SK-N-MC (cell line): ENCODE measurements around the gene PSMD5.
"Not testable (repeated sequence)": the region's sequence is repeated elsewhere in the genome, so short reads cannot be mapped to it uniquely, and the experiment has no call there.

Experiments
- DNase-seq: peaks from one replicate; pipeline ENCODE4 v3.0.0-alpha.2; 2011; ENCODE audit warnings: low read depth, low spot score
- H3K27ac ChIP-seq: fragments of 200-600 bp; sonication (generic); 2 replicates; pipeline ENCODE4 v1.5.1; 2016; ENCODE audit warnings: mixed run types
- H3K36me3 ChIP-seq: fragments of 200-600 bp; sonication (generic); 2 replicates; pipeline ENCODE4 v1.6.1; 2017; ENCODE audit warnings: antibody characterized with exemption, low read length, mixed read lengths; ENCODE audit not compliant: insufficient read depth
- H3K4me3 ChIP-seq: fragments of 200-600 bp; sonication (generic); 2 replicates; pipeline ENCODE4 v1.5.1; 2016
- H3K9ac ChIP-seq: fragments of 200-600 bp; sonication (generic); 2 replicates; pipeline ENCODE4 v1.8.0; 2017; ENCODE audit warnings: mixed run types, mixed read lengths; ENCODE audit not compliant: insufficient read length
- H3K9me3 ChIP-seq: fragments of 200-600 bp; sonication (generic); 2 replicates; pipeline ENCODE4 v1.6.1; 2017; ENCODE audit warnings: low read depth, mild to moderate bottlenecking, antibody characterized with exemption, low read length, moderate library complexity, mixed read lengths
- EZH2 ChIP-seq: fragments of 200-600 bp; sonication (generic); IDR thresholded peaks from one replicate; pipeline ENCODE4 v1.6.1; 2017; ENCODE audit warnings: antibody characterized with exemption
- FOXP2 ChIP-seq: optimal IDR thresholded peaks from 2 replicates; pipeline ENCODE3; 2011; ENCODE audit warnings: mild to moderate bottlenecking, moderate library complexity; ENCODE audit not compliant: insufficient read depth; ENCODE audit errors: extremely low read length, control extremely low read depth
- POLR2AphosphoS5 ChIP-seq: IDR thresholded peaks from 2 replicates; pipeline ENCODE4 v1.6.1; 2012; ENCODE audit warnings: mild to moderate bottlenecking, low read depth, low read length, borderline replicate concordance

PSMD5 gene

GRCh38 chr9:120815075-120815474, 27.6 kb downstream of the PSMD5 start:
- Histone ChIP-seq H3K4me3 (no peak overlapping the region), H3K9ac (no peak overlapping the region), H3K27ac (no peak overlapping the region), H3K36me3 (no peaks in the 10 kb centered on the region), H3K9me3 (no peaks in the 10 kb centered on the region)
- DNase-seq: no peak
- no peak for TF ChIP-seq POLR2AphosphoS5
- no peak for TF ChIP-seq FOXP2
- no peak for TF ChIP-seq EZH2

GRCh38 chr9:120808931-120809330, 33.8 kb downstream of the PSMD5 start:
- DNase-seq: no peak
- H3K9me3 ChIP-seq: 0 out of 2 replicates have a peak, but pooled peaks cover 2% of the 10 kb centered on the region
- no peak for TF ChIP-seq FOXP2
- no peak for TF ChIP-seq POLR2AphosphoS5
- no peak for TF ChIP-seq EZH2
- no peak overlapping the region for H3K27ac ChIP-seq
- no peak overlapping the region for H3K9ac ChIP-seq
- H3K36me3 ChIP-seq: no peaks in the 10 kb centered on the region
- no peak overlapping the region for H3K4me3 ChIP-seq

- no peak overlapping the region for H3K27ac ChIP-seq
- H3K9me3 ChIP-seq: 0 out of 2 replicates have a peak, but pooled peaks cover 2% of the 10 kb centered on the region
- no peak overlapping the region for H3K4me3 ChIP-seq
- no peak for TF ChIP-seq POLR2AphosphoS5
- DNase-seq: no peak
- H3K9ac ChIP-seq: no peak overlapping the region
- H3K36me3 ChIP-seq: no peaks in the 10 kb centered on the region
Observed at GRCh38 chr9:120807607-120808379, 34.9 kb downstream of the PSMD5 start.

GRCh38 chr9:120804784-120805363, 37.8 kb downstream of the PSMD5 start:
- not testable (repeated sequence) for H3K9ac ChIP-seq, H3K9me3 ChIP-seq, DNase-seq, H3K36me3 ChIP-seq, H3K27ac ChIP-seq, H3K4me3 ChIP-seq

GRCh38 chr9:120801441-120801840, 41.3 kb downstream of the PSMD5 start:
- no peak overlapping the region for H3K27ac ChIP-seq
- H3K4me3 ChIP-seq: no peak overlapping the region
- no peak overlapping the region for H3K9ac ChIP-seq
- no peaks in the 10 kb centered on the region for H3K36me3 ChIP-seq
- DNase-seq: no peak
- no peaks in the 10 kb centered on the region for H3K9me3 ChIP-seq
- TF ChIP-seq EZH2: no peak
- TF ChIP-seq POLR2AphosphoS5: no peak
- TF ChIP-seq FOXP2: no peak

- peak; percentile 97 for TF ChIP-seq POLR2AphosphoS5
- TF ChIP-seq FOXP2: peak; percentile 79
- no peak for TF ChIP-seq EZH2
- no peaks in the 10 kb centered on the region for H3K9me3 ChIP-seq
- DNase-seq: peak; percentile 5
- H3K36me3 ChIP-seq: peaks cover 16% of the 10 kb centered on the region
- H3K27ac ChIP-seq: peak within 1 kb of the TSS; percentile 74
- H3K9ac ChIP-seq: peak within 1 kb of the TSS; percentile 99
- peak within 1 kb of the TSS; percentile 99 for H3K4me3 ChIP-seq
Observed at GRCh38 chr9:120792898-120793765, 49.6 kb downstream of the PSMD5 start, which contains the start of gene FBXW2. Gene FBXW2 (minus strand): TSS chr9:120793416. CDS start chr9:120788258, 5,158 bp downstream.

- H3K36me3 ChIP-seq: peaks cover 33% of the 10 kb centered on the region
- H3K9ac ChIP-seq: no peak overlapping the region
- DNase-seq: no peak
- no peak for TF ChIP-seq FOXP2
- TF ChIP-seq EZH2: no peak
- H3K27ac ChIP-seq: no peak overlapping the region
- no peaks in the 10 kb centered on the region for H3K9me3 ChIP-seq
- H3K4me3 ChIP-seq: no peak overlapping the region
Observed at GRCh38 chr9:120791161-120791560, 51.6 kb downstream of the PSMD5 start.

GRCh38 chr9:120787933-120788332, 54.8 kb downstream of the PSMD5 start:
- Histone ChIP-seq H3K36me3 (peaks cover 44% of the 10 kb centered on the region), H3K9ac (no peak overlapping the region), H3K27ac (no peak overlapping the region), H3K9me3 (no peaks in the 10 kb centered on the region), H3K4me3 (no peak overlapping the region)
- DNase-seq: no peak
- no peak for TF ChIP-seq FOXP2
- no peak for TF ChIP-seq POLR2AphosphoS5
- TF ChIP-seq EZH2: no peak
